ENCODE measurements around the gene PAH.

The PAH gene

GRCh38 chr12:102917026-102917787 lies at the start of gene PAH:
Gene PAH, minus strand, starts transcription at chr12:102917244. Its CDS starts 114 bp downstream, at chr12:102917130.
- no peak for DNase-seq (ENCODE audit: low read depth)
- no peak within 1 kb of the TSS for H3K4me3 ChIP-seq (ENCODE audit: low read depth, low read length)
- TF ChIP-seq CTCF (IDR thresholded peaks at IDR 0.05; ENCODE audit: control insufficient read depth, extremely low read depth, insufficient read depth) = no peak

GRCh38 chr12:102966200-102966863 lies 49.3 kb upstream of the PAH start:
- DNase-seq (ENCODE audit: low read depth) = no peak
- H3K4me3 ChIP-seq (ENCODE audit: low read depth, low read length) = no peak overlapping the region
- TF ChIP-seq CTCF (IDR thresholded peaks at IDR 0.05; ENCODE audit: control insufficient read depth, extremely low read depth, insufficient read depth) = no peak

- H3K4me3 ChIP-seq (ENCODE audit: low read depth, low read length) = no peak overlapping the region
- no peak for DNase-seq (ENCODE audit: low read depth)
- no peak for TF ChIP-seq CTCF (IDR thresholded peaks at IDR 0.05; ENCODE audit: control insufficient read depth, extremely low read depth, insufficient read depth)
These were observed 48.5 kb upstream of the PAH start for GRCh38 chr12:102965281-102966155.

- DNase-seq (ENCODE audit: low read depth) = no peak
- no peak for TF ChIP-seq CTCF (IDR thresholded peaks at IDR 0.05; ENCODE audit: control insufficient read depth, extremely low read depth, insufficient read depth)
- no peak overlapping the region for H3K4me3 ChIP-seq (ENCODE audit: low read depth, low read length)
These were observed 47.8 kb upstream of the PAH start for GRCh38 chr12:102964872-102965271.

- DNase-seq (ENCODE audit: low read depth) = no peak
- H3K4me3 ChIP-seq (ENCODE audit: low read depth, low read length) = no peak overlapping the region
- no peak for TF ChIP-seq CTCF (IDR thresholded peaks at IDR 0.05; ENCODE audit: control insufficient read depth, extremely low read depth, insufficient read depth)
These were observed 46.8 kb upstream of the PAH start for GRCh38 chr12:102963796-102964195.

- no peak for TF ChIP-seq CTCF (IDR thresholded peaks at IDR 0.05; ENCODE audit: control insufficient read depth, extremely low read depth, insufficient read depth)
- no peak overlapping the region for H3K4me3 ChIP-seq (ENCODE audit: low read depth, low read length)
- DNase-seq (ENCODE audit: low read depth) = no peak
These were observed 45.9 kb upstream of the PAH start for GRCh38 chr12:102962986-102963385.

Measured in LNCaP clone FGC (cell line).